SU-DHL-6 (cell line): ENCODE data around the gene SERPINH1.

Source experiments
- H2AFZ ChIP-seq: fragments of 200-600 bp; sonication (generic); 2 replicates; pipeline ENCODE4 v1.6.1; 2014; ENCODE audit warnings: low read depth, mild to moderate bottlenecking, moderate library complexity, mixed read lengths, antibody characterized with exemption, low read length; ENCODE audit not compliant: severe bottlenecking
- H3F3A ChIP-seq: fragments of 200-600 bp; shearing (Covaris generic); 2 replicates; pipeline ENCODE4 v1.6.0; 2016; ENCODE audit warnings: antibody characterized with exemption, mild to moderate bottlenecking; ENCODE audit not compliant: insufficient read depth
- H3K27ac ChIP-seq: fragments of 200-600 bp; sonication (generic); 2 replicates; pipeline ENCODE4 v1.5.1; 2016; ENCODE audit warnings: low read depth, mild to moderate bottlenecking, low read length, moderate library complexity, mixed read lengths
- H3K27me3 ChIP-seq: fragments of 200-600 bp; sonication (generic), shearing (Covaris generic); 2 replicates; pipeline ENCODE4 v1.6.0; 2014; ENCODE audit warnings: mild to moderate bottlenecking, low read length
- H3K36me3 ChIP-seq: fragments of 200-600 bp; sonication (generic); 2 replicates; pipeline ENCODE4 v1.6.1; 2014; ENCODE audit warnings: mild to moderate bottlenecking, low read length, mixed read lengths
- H3K4me2 ChIP-seq: fragments of 300-600, 200-600 bp; shearing (Covaris generic), sonication (generic); 2 replicates; pipeline ENCODE4 v1.6.0; 2014; ENCODE audit warnings: low read length, low read depth, mild to moderate bottlenecking; ENCODE audit not compliant: poor library complexity, severe bottlenecking
- H3K4me3 ChIP-seq: fragments of 200-600 bp; sonication (generic); 2 replicates; pipeline ENCODE4 v1.5.1; 2014; ENCODE audit warnings: antibody characterized with exemption, low read length, mild to moderate bottlenecking, mixed read lengths; ENCODE audit not compliant: insufficient read depth, poor library complexity, severe bottlenecking
- H3K79me2 ChIP-seq: fragments of 200-600 bp; sonication (generic); 2 replicates; pipeline ENCODE4 v1.6.1; 2014; ENCODE audit warnings: mild to moderate bottlenecking, low read length, moderate library complexity; ENCODE audit not compliant: insufficient read depth
- H3K9ac ChIP-seq: fragments of 200-600 bp; sonication (generic); 2 replicates; pipeline ENCODE4 v1.7.0; 2014; ENCODE audit warnings: mild to moderate bottlenecking, low read length
- H3K9me2 ChIP-seq: fragments of 200-600 bp; sonication (generic); replicated peaks from 2 replicates; pipeline ENCODE4 v1.6.1; 2014; ENCODE audit warnings: low read length; ENCODE audit not compliant: insufficient read depth
- H3K9me3 ChIP-seq: fragments of 200-600 bp; sonication (generic); 2 replicates; pipeline ENCODE4 v1.6.1; 2014; ENCODE audit warnings: low read length, mixed read lengths; ENCODE audit not compliant: insufficient read depth
- H4K20me1 ChIP-seq: fragments of 200-600 bp; sonication (generic); 2 replicates; pipeline ENCODE4 v1.6.1; 2014; ENCODE audit warnings: low read depth, mild to moderate bottlenecking, antibody characterized with exemption, low read length, moderate library complexity, mixed read lengths
- CTCF ChIP-seq: fragments of 200-600 bp; sonication (generic); IDR thresholded peaks from one replicate; pipeline ENCODE4 v1.5.1; 2017; ENCODE audit warnings: antibody characterized with exemption, mild to moderate bottlenecking, low read length, moderate library complexity; ENCODE audit not compliant: insufficient read depth, poor library complexity, severe bottlenecking
- EZH2phosphoT487 ChIP-seq: fragments of 200-600 bp; sonication (generic), shearing (Covaris generic); conservative IDR thresholded peaks from 2 replicates; pipeline ENCODE4 v1.6.1; 2018; ENCODE audit warnings: mild to moderate bottlenecking, antibody characterized with exemption, low read length, moderate library complexity, mixed read lengths

SERPINH1 gene

GRCh38 chr11:75542088-75542438 is 20.0 kb upstream of the SERPINH1 start:
- no peak overlapping the region for H3K4me3 ChIP-seq
- no peaks in the 10 kb centered on the region for H3K27me3 ChIP-seq

GRCh38 chr11:75543806-75544205 is 18.2 kb upstream of the SERPINH1 start:
- no peak overlapping the region for H3K4me3 ChIP-seq
- no peak overlapping the region for H3K27ac ChIP-seq
- H4K20me1 ChIP-seq = no peaks in the 10 kb centered on the region
- no peak overlapping the region for H2AFZ ChIP-seq
- no peaks in the 10 kb centered on the region for H3K79me2 ChIP-seq
- H3K4me2 ChIP-seq = no peak overlapping the region
- TF ChIP-seq CTCF = no peak
- no peak for TF ChIP-seq EZH2phosphoT487
- H3F3A ChIP-seq = no peaks in the 10 kb centered on the region
- H3K27me3 ChIP-seq = no peaks in the 10 kb centered on the region
- no peaks in the 10 kb centered on the region for H3K9me3 ChIP-seq
- H3K9ac ChIP-seq = no peak overlapping the region
- no peaks in the 10 kb centered on the region for H3K36me3 ChIP-seq
- H3K9me2 ChIP-seq = no peaks in the 10 kb centered on the region

More at GRCh38 chr11:75542088-75542438, 20.0 kb upstream of the SERPINH1 start:
- no peak overlapping the region for H3K4me2 ChIP-seq
- H3K36me3 ChIP-seq = no peaks in the 10 kb centered on the region
- H3K9me3 ChIP-seq = no peaks in the 10 kb centered on the region
- no peaks in the 10 kb centered on the region for H3K9me2 ChIP-seq
- no peaks in the 10 kb centered on the region for H4K20me1 ChIP-seq
- no peak overlapping the region for H3K27ac ChIP-seq
- no peak overlapping the region for H2AFZ ChIP-seq
- H3K79me2 ChIP-seq = no peaks in the 10 kb centered on the region
- H3F3A ChIP-seq = no peaks in the 10 kb centered on the region
- no peak for TF ChIP-seq CTCF
- no peak for TF ChIP-seq EZH2phosphoT487
- no peak overlapping the region for H3K9ac ChIP-seq

GRCh38 chr11:75547177-75547576 is 14.9 kb upstream of the SERPINH1 start:
- no peaks in the 10 kb centered on the region for H3K79me2 ChIP-seq
- H3K9me2 ChIP-seq = no peaks in the 10 kb centered on the region
- no peaks in the 10 kb centered on the region for H3F3A ChIP-seq
- H3K4me3 ChIP-seq = no peak overlapping the region
- H3K9me3 ChIP-seq = no peaks in the 10 kb centered on the region
- H3K4me2 ChIP-seq = no peak overlapping the region
- H3K36me3 ChIP-seq = no peaks in the 10 kb centered on the region
- H3K27me3 ChIP-seq = no peaks in the 10 kb centered on the region
- no peak overlapping the region for H3K27ac ChIP-seq
- H4K20me1 ChIP-seq = no peaks in the 10 kb centered on the region
- H2AFZ ChIP-seq = no peak overlapping the region
- H3K9ac ChIP-seq = no peak overlapping the region
- no peak for TF ChIP-seq CTCF
- no peak for TF ChIP-seq EZH2phosphoT487
